Measurements from ENCODE around the gene FDXR. TPM values are rescaled to one million over a fixed set of nuclear protein-coding genes. Genes with fewer than 3 reads are reported as not detected.

Gene FDXR
- total RNA-seq, 2 donors from 2014 or later: 14.3 to 25.7 TPM

DNA sequence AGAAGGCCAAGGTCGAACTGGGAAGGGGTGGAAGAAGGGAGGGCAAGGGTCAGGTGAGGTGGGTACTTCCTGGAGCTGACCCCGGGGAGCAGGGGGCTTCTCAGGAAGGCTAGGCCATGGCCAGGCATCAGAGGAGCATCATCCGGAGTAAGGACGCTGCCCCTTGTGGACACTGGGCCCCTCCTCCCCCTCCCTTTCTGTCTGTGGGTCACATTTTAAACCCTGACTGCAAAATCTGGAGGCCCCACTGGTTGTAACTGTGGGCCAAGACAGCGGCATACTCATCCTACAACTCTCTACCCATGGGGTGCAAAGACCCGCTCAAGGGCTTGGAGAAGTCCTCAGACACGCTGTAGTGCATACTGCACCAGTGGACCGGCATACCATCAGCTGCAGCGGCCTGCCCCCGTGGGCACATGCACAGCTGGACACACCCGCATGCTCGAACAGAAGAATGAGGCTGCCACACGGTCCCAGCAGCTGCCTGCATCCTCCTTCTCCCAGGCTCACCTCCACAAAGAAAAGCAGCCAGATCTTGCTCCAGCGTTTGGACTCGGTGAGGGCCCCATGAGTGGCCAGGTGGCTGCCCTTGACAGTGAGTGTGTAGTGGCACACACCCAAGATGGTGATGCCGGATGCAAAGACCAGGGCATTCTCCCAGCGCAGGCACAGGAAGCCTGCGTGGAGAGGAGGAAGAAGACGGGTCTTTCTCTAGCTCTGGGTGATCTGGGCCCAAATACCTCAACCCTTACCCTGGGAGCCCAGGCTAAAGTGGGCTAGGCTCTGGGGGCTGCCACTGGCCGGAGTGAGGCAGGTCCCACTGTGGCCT lies 19.4 kb upstream of the FDXR start:
- Histone ChIP-seq H3K9me3 (no peaks in the 10 kb centered on the region), H3K27me3 (no peaks in the 10 kb centered on the region), H3K4me3 (no peak overlapping the region), H3K36me3 (replicated peaks in 1 of 2; ENCODE audit: insufficient read depth in 1 of 2, low read depth in 2 of 2) (no peaks in the 10 kb centered on the region), H3K27ac (no peak overlapping the region), H3K4me1 (peaks cover 18% of the 10 kb centered on the region)
- TF ChIP-seq POLR2A (IDR thresholded peaks at IDR 0.05): no peak
- TF ChIP-seq, protein P1, sequence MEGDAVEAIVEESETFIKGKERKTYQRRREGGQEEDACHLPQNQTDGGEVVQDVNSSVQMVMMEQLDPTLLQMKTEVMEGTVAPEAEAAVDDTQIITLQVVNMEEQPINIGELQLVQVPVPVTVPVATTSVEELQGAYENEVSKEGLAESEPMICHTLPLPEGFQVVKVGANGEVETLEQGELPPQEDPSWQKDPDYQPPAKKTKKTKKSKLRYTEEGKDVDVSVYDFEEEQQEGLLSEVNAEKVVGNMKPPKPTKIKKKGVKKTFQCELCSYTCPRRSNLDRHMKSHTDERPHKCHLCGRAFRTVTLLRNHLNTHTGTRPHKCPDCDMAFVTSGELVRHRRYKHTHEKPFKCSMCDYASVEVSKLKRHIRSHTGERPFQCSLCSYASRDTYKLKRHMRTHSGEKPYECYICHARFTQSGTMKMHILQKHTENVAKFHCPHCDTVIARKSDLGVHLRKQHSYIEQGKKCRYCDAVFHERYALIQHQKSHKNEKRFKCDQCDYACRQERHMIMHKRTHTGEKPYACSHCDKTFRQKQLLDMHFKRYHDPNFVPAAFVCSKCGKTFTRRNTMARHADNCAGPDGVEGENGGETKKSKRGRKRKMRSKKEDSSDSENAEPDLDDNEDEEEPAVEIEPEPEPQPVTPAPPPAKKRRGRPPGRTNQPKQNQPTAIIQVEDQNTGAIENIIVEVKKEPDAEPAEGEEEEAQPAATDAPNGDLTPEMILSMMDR (IDR thresholded peaks at IDR 0.05): no peak
- intact Hi-C loops (cut with DNase I): no loop called here
- peak in 3 of 4 donors; percentile 56 to 74 (median 65) for DNase-seq
- WGBS, 2 donors: 49 to 63% methylated on average over 7 to 20 of the region's 20 CpGs
- peak; percentile 51 for ATAC-seq

DNA sequence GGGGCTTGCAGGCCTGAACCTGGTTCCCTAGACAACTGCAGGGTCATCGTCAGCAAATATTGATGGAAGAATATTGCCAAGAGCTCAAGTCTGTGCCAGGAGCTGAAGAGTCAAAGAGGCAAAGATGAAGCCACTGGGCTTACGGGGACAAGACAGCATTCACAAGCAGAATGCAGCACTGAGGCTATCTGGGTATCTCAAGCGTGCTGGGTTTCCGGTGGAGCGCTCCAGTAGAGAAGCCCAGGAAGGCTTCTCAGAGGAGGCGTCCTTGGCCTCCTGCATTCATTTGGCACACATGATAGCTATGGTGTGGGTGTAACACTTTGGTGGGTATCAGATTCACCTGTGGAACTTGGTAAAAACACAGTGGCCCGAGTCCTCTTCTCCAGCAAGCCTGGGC lies 17.8 kb upstream of the FDXR start:
- WGBS, 2 donors: 87 to 91% methylated on average over 6 to 7 of the region's 7 CpGs
- DNase-seq (no peak), ATAC-seq (no peak)
- Histone ChIP-seq H3K4me1 (peaks cover 18% of the 10 kb centered on the region), H3K27ac (no peak overlapping the region), H3K9me3 (no peaks in the 10 kb centered on the region), H3K27me3 (no peaks in the 10 kb centered on the region), H3K4me3 (no peak overlapping the region), H3K36me3 (replicated peaks in 1 of 2; ENCODE audit: insufficient read depth in 1 of 2, low read depth in 2 of 2) (no peaks in the 10 kb centered on the region)
- intact Hi-C loops (cut with DNase I): no loop called here
- TF ChIP-seq POLR2A (IDR thresholded peaks at IDR 0.05): no peak
- TF ChIP-seq, protein P1 (IDR thresholded peaks at IDR 0.05): no peak

- TF ChIP-seq, protein P1 (IDR thresholded peaks at IDR 0.05): no peak
- no peak for TF ChIP-seq POLR2A (IDR thresholded peaks at IDR 0.05)
- WGBS, 2 donors: 54% methylated on average over 11 to 13 of the region's 13 CpGs
- H3K4me3 ChIP-seq: no peak overlapping the region
- H3K4me1 ChIP-seq: peaks cover 13% of the 10 kb centered on the region
- H3K9me3 ChIP-seq: no peaks in the 10 kb centered on the region
- H3K36me3 ChIP-seq (replicated peaks in 1 of 2; ENCODE audit: insufficient read depth in 1 of 2, low read depth in 2 of 2): no peaks in the 10 kb centered on the region
- H3K27me3 ChIP-seq: no peaks in the 10 kb centered on the region
- no peak overlapping the region for H3K27ac ChIP-seq
- intact Hi-C loops (cut with DNase I): no loop called here
- DNase-seq: no peak
- ATAC-seq: no peak
Observed at GRCh38 chr17:74888469-74888868, 15.7 kb upstream of the FDXR start.

DNA sequence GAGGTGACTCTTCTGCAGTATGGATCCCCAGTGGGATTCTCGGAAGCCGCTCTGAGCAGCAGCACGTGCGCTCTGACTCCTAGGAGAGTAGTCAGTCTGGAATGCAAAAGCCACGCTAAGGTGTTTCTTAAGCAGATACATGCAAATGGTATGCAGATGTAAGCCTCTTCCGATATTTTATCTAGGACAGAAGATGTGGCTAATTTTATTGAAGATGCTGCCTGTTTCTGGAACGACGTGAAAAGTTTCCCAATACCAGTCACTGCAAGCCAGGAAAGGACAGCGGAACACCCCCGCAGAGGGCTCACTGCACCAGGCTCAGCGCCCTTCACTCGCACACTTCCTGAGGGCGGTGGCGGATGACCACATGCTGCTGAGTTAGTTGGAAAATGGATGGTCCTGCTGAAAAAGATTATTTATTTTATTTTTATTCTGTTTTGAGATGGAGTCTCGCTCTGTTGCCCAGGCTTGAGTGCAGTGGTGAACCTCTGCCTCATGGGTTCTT lies 10.5 kb upstream of the FDXR start:
- Histone ChIP-seq H3K4me1 (peaks cover 5% of the 10 kb centered on the region), H3K27ac (no peak overlapping the region), H3K27me3 (no peaks in the 10 kb centered on the region), H3K4me3 (no peak overlapping the region), H3K36me3 (replicated peaks in 1 of 2; ENCODE audit: insufficient read depth in 1 of 2, low read depth in 2 of 2) (no peaks in the 10 kb centered on the region), H3K9me3 (no peaks in the 10 kb centered on the region)
- WGBS, 2 donors: 64 to 90% methylated on average over 14 to 15 of the region's 15 CpGs
- intact Hi-C loops (cut with DNase I): no loop called here
- no peak for TF ChIP-seq POLR2A (IDR thresholded peaks at IDR 0.05)
- TF ChIP-seq, protein P1 (IDR thresholded peaks at IDR 0.05): no peak
- DNase-seq (no peak), ATAC-seq (no peak)
